Endothelial cell of umbilical vein (primary cell): ENCODE data around the gene CACNA1A. TPM values are rescaled to one million over a fixed set of nuclear protein-coding genes. Genes with fewer than 3 reads are reported as not detected.

Experiments
- BruUV-seq: library from RNA; stranded (reverse); fragments of 400-500 nt; replicated peaks from 2 replicates; lab custom pipeline; 2021; lab: Mats Ljungman, UMichigan
- CTCF ChIA-PET: fragments of 300-600, 350-600 bp; sonication (Branson Sonifier 250); formaldehyde crosslinking; loops from one replicate; lab custom pipeline; 2021; ENCODE audit warnings: antibody characterized with exemption, inconsistent platforms; lab: Charles Lee
- POLR2A ChIA-PET: fragments of 300-600, 350-600 bp; sonication (Branson Sonifier 250); formaldehyde crosslinking; loops from one replicate; lab custom pipeline; 2021; ENCODE audit warnings: antibody characterized with exemption, inconsistent platforms; lab: Charles Lee
- DNase-seq: peaks from one replicate; pipeline ENCODE4 v3.0.0-alpha.2; 2011; ENCODE audit warnings: low read depth, low spot score
- FAIRE-seq: peaks from 2 replicates; lab custom pipeline; 2011; peaks lifted over from hg19 to GRCh38; lab: Jason Lieb, UNC
- H2AFZ ChIP-seq: 2 replicates; pipeline ENCODE4 v1.6.0; 2012; ENCODE audit warnings: low read depth, low read length, control low read depth, inconsistent platforms
- H3K27ac ChIP-seq: 2 replicates; pipeline ENCODE4 v1.5.1; 2011; ENCODE audit warnings: low read depth, mild to moderate bottlenecking, control low read depth, low read length, moderate library complexity; ENCODE audit not compliant: insufficient read depth
- H3K27me3 ChIP-seq, 2 experiments: 2 replicates each; pipeline versions ENCODE4 v1.6.0 to v1.6.1; 2011; ENCODE audit warnings: low read length in 2 of 2, mixed read lengths in 1 of 2; ENCODE audit not compliant: control insufficient read depth in 2 of 2, insufficient read depth in 2 of 2
- H3K36me3 ChIP-seq, 2 experiments: 2 replicates in 1 of 2; 3 replicates in 1 of 2; pipeline ENCODE4 v1.5.1; 2011; ENCODE audit warnings: low read length in 2 of 2, mild to moderate bottlenecking in 1 of 2, moderate library complexity in 1 of 2; ENCODE audit not compliant: control insufficient read depth in 2 of 2, insufficient read depth in 2 of 2; ENCODE audit errors: extremely low read depth in 1 of 2
- H3K4me1 ChIP-seq: 3 replicates; pipeline ENCODE4 v1.5.1; 2011; ENCODE audit warnings: mild to moderate bottlenecking, low read length; ENCODE audit not compliant: control insufficient read depth, insufficient read depth; ENCODE audit errors: extremely low read depth
- H3K4me2 ChIP-seq: 2 replicates; pipeline ENCODE4 v1.6.1; 2011; ENCODE audit warnings: low read length, control low read depth, mixed read lengths; ENCODE audit not compliant: insufficient read depth
- H3K4me3 ChIP-seq, 3 experiments: fragments of 200-600 bp in 1 of 3; sonication (generic), shearing (Covaris generic) in 1 of 3; replicated peaks in 1 of 3; 2 replicates each; pipeline ENCODE4 v1.5.1; 2011 to 2016; ENCODE audit warnings: control low read depth in 3 of 3, low read length in 3 of 3, mild to moderate bottlenecking in 2 of 3, inconsistent platforms in 1 of 3, low read depth in 1 of 3, moderate library complexity in 1 of 3; ENCODE audit not compliant: insufficient read depth in 1 of 3
- H3K79me2 ChIP-seq: 2 replicates; pipeline ENCODE4 v1.6.0; 2012; ENCODE audit warnings: low read length, inconsistent platforms; ENCODE audit not compliant: control insufficient read depth, insufficient read depth
- H3K9ac ChIP-seq: replicated peaks from 2 replicates; pipeline ENCODE3; 2011; ENCODE audit warnings: low read length, control low read depth; ENCODE audit not compliant: insufficient read depth; ENCODE audit errors: extremely low read depth
- H3K9me1 ChIP-seq: replicated peaks from 3 replicates; pipeline ENCODE4 v1.6.0; 2011; ENCODE audit warnings: mild to moderate bottlenecking, low read length; ENCODE audit not compliant: control insufficient read depth, insufficient read depth; ENCODE audit errors: extremely low read depth
- H3K9me3 ChIP-seq: replicated peaks from 2 replicates; pipeline ENCODE4 v1.5.1; 2012; ENCODE audit warnings: low read length, inconsistent platforms; ENCODE audit not compliant: control insufficient read depth, insufficient read depth
- H4K20me1 ChIP-seq: replicated peaks from 2 replicates; pipeline ENCODE3; 2011; ENCODE audit warnings: mild to moderate bottlenecking, low read length; ENCODE audit not compliant: control insufficient read depth, insufficient read depth; ENCODE audit errors: extremely low read depth
- EZH2 ChIP-seq: IDR thresholded peaks from 2 replicates; pipeline ENCODE4 v1.6.1; 2012; ENCODE audit warnings: borderline replicate concordance, low read depth, mild to moderate bottlenecking, moderate library complexity, low read length, inconsistent platforms; ENCODE audit not compliant: severe bottlenecking
- GATA2 ChIP-seq: IDR thresholded peaks from 2 replicates; pipeline ENCODE4 v1.7.0; 2011; ENCODE audit warnings: low read depth, mild to moderate bottlenecking, moderate library complexity, mixed read lengths, low read length; ENCODE audit not compliant: insufficient read length, insufficient read depth
- JUN ChIP-seq: IDR thresholded peaks from 2 replicates; pipeline ENCODE4 v1.6.1; 2011; ENCODE audit warnings: borderline replicate concordance, low read depth; ENCODE audit not compliant: insufficient read length, insufficient read depth
- MYC ChIP-seq: IDR thresholded peaks from one replicate; pipeline ENCODE4 v1.6.1; 2011; ENCODE audit warnings: mild to moderate bottlenecking, low read depth, low read length
- POLR2A ChIP-seq: IDR thresholded peaks from 2 replicates; pipeline ENCODE4 v1.6.1; 2012; ENCODE audit warnings: low read depth, mild to moderate bottlenecking, control low read depth, low read length
- POLR2AphosphoS5 ChIP-seq: IDR thresholded peaks from 2 replicates; pipeline ENCODE4 v1.6.1; 2012; ENCODE audit warnings: low read depth, mild to moderate bottlenecking, control low read depth, low read length, moderate library complexity; ENCODE audit not compliant: insufficient read depth
- dilution Hi-C: fragments of 300-500 bp; cut with MboI; formaldehyde crosslinking; loops from one replicate; pipeline ENCODE4 v1.15.0; 2019; ENCODE audit warnings: low sequenced_read_pairs; ENCODE audit not compliant: extremely low pct_ligation_motif_present
- intact Hi-C: fragments of 100-400 bp; cut with micrococcal nuclease; formaldehyde crosslinking; loops from one replicate; pipeline ENCODE4 v1.10.0; 2022
- polyA plus RNA-seq, 4 experiments: library from polyadenylated mRNA; depleted of rRNA in 3 of 4; stranded (reverse) in 3 of 4; unstranded in 1 of 4; fragments of >200 nt; gene quantifications; 2 replicates each; pipeline versions ENCODE4 v1.2.1 to v1.2.3, GENCODE V29; 2011 to 2012; ENCODE audit warnings: missing spikeins in 1 of 4
- total RNA-seq: library from RNA; stranded (reverse); gene quantifications from 2 replicates; pipeline ENCODE4 v1.2.3, GENCODE V29; 2021
- TF ChIP-seq, protein P1 (sequence below), 2 donors: IDR thresholded peaks; 1 replicate in 1 of 2; 2 replicates in 1 of 2; pipeline ENCODE4 v1.5.1; 2011; ENCODE audit warnings: low read length in 2 of 2, mild to moderate bottlenecking in 2 of 2, moderate library complexity in 2 of 2, control low read depth in 1 of 2, inconsistent platforms in 1 of 2, low read depth in 1 of 2; ENCODE audit not compliant: insufficient read depth in 1 of 2; ENCODE audit errors: extremely low read depth in 1 of 2

The CACNA1A gene
- total and polyA plus RNA-seq, 2 donors (not counting 3 experiments of a cell fraction or from before 2014, with no cell fraction given), result 0.17 to 0.38 TPM

DNA sequence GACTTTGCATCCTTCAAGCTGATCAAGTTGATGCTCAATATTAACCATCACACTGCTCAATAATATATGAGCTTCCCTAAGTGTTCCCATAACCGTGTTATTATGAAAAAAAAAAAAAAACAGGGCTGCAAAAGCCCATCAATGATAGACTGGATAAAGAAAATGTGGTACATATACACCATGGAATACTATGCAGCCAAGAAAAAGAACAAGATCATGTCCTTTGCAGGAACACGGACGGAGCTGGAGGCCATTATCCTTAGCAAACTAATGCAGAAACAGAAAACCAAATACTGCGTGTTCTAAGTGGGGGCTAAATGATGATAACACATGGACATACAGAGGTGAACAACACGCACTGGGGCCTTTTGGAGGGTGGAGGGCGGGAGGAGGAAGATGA is 58.3 kb downstream of the CACNA1A start:
- Histone ChIP-seq H3K4me1 (no peaks in the 10 kb centered on the region), H4K20me1 (no peaks in the 10 kb centered on the region), H3K4me3 (no peak overlapping the region), H2AFZ (no peak overlapping the region), H3K9ac (no peak overlapping the region), H3K36me3 (no peaks in the 10 kb centered on the region), H3K9me3 (no peaks in the 10 kb centered on the region), H3K27ac (no peak overlapping the region), H3K9me1 (no peaks in the 10 kb centered on the region), H3K79me2 (no peaks in the 10 kb centered on the region), H3K27me3 (no peaks in the 10 kb centered on the region), H3K4me2 (no peak overlapping the region)
- no peak for FAIRE-seq
- no TSS peak for BruUV-seq
- POLR2A ChIA-PET, result interaction anchor here (0.6 kb wide), 2 partner anchors 86 to 115 kb away, joined by 3 to 6 read pairs; no protein-coding TSS in a partner anchor
- CTCF ChIA-PET, result no interaction called here
- dilution Hi-C loops, result no loop called here
- DNase-seq, result no peak
- intact Hi-C loops, result no loop called here
- TF ChIP-seq EZH2 (no peak), MYC (no peak), GATA2 (no peak), JUN (no peak), POLR2A (no peak), POLR2AphosphoS5 (no peak)
- TF ChIP-seq, protein P1, sequence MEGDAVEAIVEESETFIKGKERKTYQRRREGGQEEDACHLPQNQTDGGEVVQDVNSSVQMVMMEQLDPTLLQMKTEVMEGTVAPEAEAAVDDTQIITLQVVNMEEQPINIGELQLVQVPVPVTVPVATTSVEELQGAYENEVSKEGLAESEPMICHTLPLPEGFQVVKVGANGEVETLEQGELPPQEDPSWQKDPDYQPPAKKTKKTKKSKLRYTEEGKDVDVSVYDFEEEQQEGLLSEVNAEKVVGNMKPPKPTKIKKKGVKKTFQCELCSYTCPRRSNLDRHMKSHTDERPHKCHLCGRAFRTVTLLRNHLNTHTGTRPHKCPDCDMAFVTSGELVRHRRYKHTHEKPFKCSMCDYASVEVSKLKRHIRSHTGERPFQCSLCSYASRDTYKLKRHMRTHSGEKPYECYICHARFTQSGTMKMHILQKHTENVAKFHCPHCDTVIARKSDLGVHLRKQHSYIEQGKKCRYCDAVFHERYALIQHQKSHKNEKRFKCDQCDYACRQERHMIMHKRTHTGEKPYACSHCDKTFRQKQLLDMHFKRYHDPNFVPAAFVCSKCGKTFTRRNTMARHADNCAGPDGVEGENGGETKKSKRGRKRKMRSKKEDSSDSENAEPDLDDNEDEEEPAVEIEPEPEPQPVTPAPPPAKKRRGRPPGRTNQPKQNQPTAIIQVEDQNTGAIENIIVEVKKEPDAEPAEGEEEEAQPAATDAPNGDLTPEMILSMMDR (IDR thresholded peaks at IDR 0.05; ENCODE audit: extremely low read depth in 1 of 2, insufficient read depth in 1 of 2, low read depth in 1 of 2, low read length in 2 of 2), result no peak
